Measurements from ENCODE around the gene SLC16A5.

Gene SLC16A5

GRCh38 chr17:75061055-75061438, 26.7 kb upstream of the SLC16A5 start:
- DNase-seq, result no peak
- no peak overlapping the region for H3K4me3 ChIP-seq
- H3K36me3 ChIP-seq, result peaks cover 25 to 75% (median 52%) of the 10 kb centered on the region in 3 donors
- H3K27ac ChIP-seq, result no peak overlapping the region
- H3K27me3 ChIP-seq, result no peaks in the 10 kb centered on the region
- TF ChIP-seq, protein P1, sequence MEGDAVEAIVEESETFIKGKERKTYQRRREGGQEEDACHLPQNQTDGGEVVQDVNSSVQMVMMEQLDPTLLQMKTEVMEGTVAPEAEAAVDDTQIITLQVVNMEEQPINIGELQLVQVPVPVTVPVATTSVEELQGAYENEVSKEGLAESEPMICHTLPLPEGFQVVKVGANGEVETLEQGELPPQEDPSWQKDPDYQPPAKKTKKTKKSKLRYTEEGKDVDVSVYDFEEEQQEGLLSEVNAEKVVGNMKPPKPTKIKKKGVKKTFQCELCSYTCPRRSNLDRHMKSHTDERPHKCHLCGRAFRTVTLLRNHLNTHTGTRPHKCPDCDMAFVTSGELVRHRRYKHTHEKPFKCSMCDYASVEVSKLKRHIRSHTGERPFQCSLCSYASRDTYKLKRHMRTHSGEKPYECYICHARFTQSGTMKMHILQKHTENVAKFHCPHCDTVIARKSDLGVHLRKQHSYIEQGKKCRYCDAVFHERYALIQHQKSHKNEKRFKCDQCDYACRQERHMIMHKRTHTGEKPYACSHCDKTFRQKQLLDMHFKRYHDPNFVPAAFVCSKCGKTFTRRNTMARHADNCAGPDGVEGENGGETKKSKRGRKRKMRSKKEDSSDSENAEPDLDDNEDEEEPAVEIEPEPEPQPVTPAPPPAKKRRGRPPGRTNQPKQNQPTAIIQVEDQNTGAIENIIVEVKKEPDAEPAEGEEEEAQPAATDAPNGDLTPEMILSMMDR (IDR thresholded peaks at IDR 0.05), result no peak
- H3K4me1 ChIP-seq, result peaks cover 0 to 11% (median under 1%) of the 10 kb centered on the region in 4 donors
- no peaks in the 10 kb centered on the region for H3K9me3 ChIP-seq
- intact Hi-C loops (cut with DNase I; ENCODE audit: low total_unique reads), result no loop called here

DNA sequence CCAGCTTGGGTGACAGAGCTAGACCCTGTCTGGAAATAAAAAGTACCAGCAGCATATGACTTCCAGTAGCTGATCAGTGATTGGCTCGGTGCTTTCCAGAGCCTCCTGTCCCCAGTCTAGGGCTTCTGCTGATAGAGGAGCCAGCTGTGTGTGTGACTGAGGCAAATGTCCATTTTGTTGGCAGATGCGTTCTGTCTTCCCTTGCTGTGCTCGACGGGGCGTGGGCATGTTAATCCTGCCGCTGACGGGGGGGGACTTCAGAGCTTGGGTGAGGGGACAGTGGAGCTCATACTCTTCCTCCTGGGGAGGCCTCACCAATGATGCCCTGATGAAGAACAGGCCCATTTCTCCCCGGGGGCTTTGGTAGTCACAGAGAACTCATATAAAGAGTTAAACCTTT, 26.1 kb upstream of the SLC16A5 start:
- Histone ChIP-seq H3K27me3 (no peaks in the 10 kb centered on the region), H3K4me1 (peaks cover 0 to 11% (median under 1%) of the 10 kb centered on the region in 4 donors), H3K36me3 (peaks cover 25 to 74% (median 52%) of the 10 kb centered on the region in 3 donors), H3K9me3 (no peaks in the 10 kb centered on the region), H3K27ac (no peak overlapping the region), H3K4me3 (no peak overlapping the region)
- intact Hi-C loops (cut with DNase I; ENCODE audit: low total_unique reads), result no loop called here
- TF ChIP-seq, protein P1 (IDR thresholded peaks at IDR 0.05), result no peak
- DNase-seq, result no peak

- Histone ChIP-seq H3K27ac (no peak overlapping the region), H3K27me3 (no peaks in the 10 kb centered on the region), H3K4me3 (no peak overlapping the region), H3K4me1 (peaks cover 0 to 11% (median under 1%) of the 10 kb centered on the region in 4 donors), H3K36me3 (peaks cover 25 to 68% (median 52%) of the 10 kb centered on the region in 3 donors), H3K9me3 (no peaks in the 10 kb centered on the region)
- intact Hi-C loops (cut with DNase I; ENCODE audit: low total_unique reads), result no loop called here
- TF ChIP-seq, protein P1 (IDR thresholded peaks at IDR 0.05), result no peak
- DNase-seq, result no peak
Measured at GRCh38 chr17:75063201-75063600, 24.6 kb upstream of the SLC16A5 start.

GRCh38 chr17:75063626-75064025, 24.1 kb upstream of the SLC16A5 start:
- intact Hi-C loops (cut with DNase I; ENCODE audit: low total_unique reads), result no loop called here
- Histone ChIP-seq H3K4me3 (no peak overlapping the region), H3K27me3 (no peaks in the 10 kb centered on the region), H3K27ac (no peak overlapping the region), H3K9me3 (no peaks in the 10 kb centered on the region), H3K4me1 (peaks cover 0 to 11% (median under 1%) of the 10 kb centered on the region in 4 donors), H3K36me3 (peaks cover 25 to 68% (median 52%) of the 10 kb centered on the region in 3 donors)
- DNase-seq, result no peak
- TF ChIP-seq, protein P1 (IDR thresholded peaks at IDR 0.05), result no peak

DNA sequence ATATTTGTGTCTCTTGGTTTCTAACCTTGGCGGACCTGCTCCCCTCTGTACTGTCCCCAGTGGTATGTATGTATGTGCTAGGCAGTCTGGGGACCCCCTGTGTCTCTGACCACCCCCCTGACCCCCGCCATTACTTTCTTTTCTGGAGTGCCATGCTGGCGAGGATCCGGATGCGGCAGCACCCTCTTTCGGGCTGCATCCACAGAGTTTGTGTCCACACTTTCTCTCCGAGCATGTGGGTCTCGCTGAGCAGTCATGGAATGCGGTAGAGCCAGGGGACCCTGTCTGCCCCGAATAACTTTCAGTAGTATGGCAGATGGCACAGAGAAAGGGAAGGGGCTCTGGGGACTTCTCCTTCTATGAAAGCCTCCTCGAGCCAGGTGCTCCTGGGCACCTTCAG, 23.7 kb upstream of the SLC16A5 start:
- no peak for DNase-seq
- H3K27me3 ChIP-seq, result no peaks in the 10 kb centered on the region
- H3K36me3 ChIP-seq, result peaks cover 25 to 68% (median 52%) of the 10 kb centered on the region in 3 donors
- H3K9me3 ChIP-seq, result no peaks in the 10 kb centered on the region
- H3K27ac ChIP-seq, result no peak overlapping the region
- TF ChIP-seq, protein P1 (IDR thresholded peaks at IDR 0.05), result no peak
- no peak overlapping the region for H3K4me3 ChIP-seq
- peaks cover 0 to 11% (median under 1%) of the 10 kb centered on the region in 4 donors for H3K4me1 ChIP-seq
- intact Hi-C loops (cut with DNase I; ENCODE audit: low total_unique reads), result no loop called here

- Histone ChIP-seq H3K27ac (no peak overlapping the region), H3K4me1 (peaks cover 0 to 11% (median under 1%) of the 10 kb centered on the region in 4 donors), H3K9me3 (no peaks in the 10 kb centered on the region), H3K4me3 (no peak overlapping the region), H3K27me3 (no peaks in the 10 kb centered on the region), H3K36me3 (peaks cover 23 to 64% (median 50%) of the 10 kb centered on the region in 3 donors)
- TF ChIP-seq, protein P1 (IDR thresholded peaks at IDR 0.05), result no peak
- intact Hi-C loops (cut with DNase I; ENCODE audit: low total_unique reads), result no loop called here
- DNase-seq, result no peak
Measured at GRCh38 chr17:75064460-75064859, 23.3 kb upstream of the SLC16A5 start.

Measured in tibial artery (tissue), 4 donors.